GM21737 (cell line): Measurements from ENCODE around the gene ARFRP1.
"Not testable (repeated sequence)": the region's sequence is repeated elsewhere in the genome, so short reads cannot be mapped to it uniquely, and the experiment has no call there.

Experiments used
- ATAC-seq: cut with Tn5 transposase; IDR thresholded peaks from one replicate; pipeline ENCODE4 v1.9.1; 2021; ENCODE audit warnings: mild to moderate bottlenecking, moderate library complexity; ENCODE audit not compliant: unreplicated experiment

Gene ARFRP1

DNA sequence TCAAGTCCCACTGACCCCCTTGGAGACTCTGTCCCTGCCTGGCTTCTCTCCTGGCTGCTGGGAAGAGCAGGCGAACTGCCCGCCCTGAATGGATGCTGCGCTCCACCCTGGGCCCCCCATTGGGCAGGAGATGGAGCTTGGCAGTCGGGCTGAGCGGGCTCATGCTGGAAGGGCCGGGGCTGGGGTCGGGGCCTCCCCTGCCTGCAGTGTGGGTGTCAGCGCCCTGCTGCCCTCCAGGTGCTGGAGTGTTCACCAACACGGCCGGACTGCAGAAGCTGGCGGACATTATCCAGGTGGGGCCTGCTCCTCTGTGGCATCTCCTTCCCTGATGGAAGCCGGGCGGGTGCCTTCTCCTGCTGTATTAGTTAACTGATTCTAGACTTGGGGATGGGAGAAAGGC, 27.3 kb downstream of the ARFRP1 start:
- no peak for ATAC-seq

DNA sequence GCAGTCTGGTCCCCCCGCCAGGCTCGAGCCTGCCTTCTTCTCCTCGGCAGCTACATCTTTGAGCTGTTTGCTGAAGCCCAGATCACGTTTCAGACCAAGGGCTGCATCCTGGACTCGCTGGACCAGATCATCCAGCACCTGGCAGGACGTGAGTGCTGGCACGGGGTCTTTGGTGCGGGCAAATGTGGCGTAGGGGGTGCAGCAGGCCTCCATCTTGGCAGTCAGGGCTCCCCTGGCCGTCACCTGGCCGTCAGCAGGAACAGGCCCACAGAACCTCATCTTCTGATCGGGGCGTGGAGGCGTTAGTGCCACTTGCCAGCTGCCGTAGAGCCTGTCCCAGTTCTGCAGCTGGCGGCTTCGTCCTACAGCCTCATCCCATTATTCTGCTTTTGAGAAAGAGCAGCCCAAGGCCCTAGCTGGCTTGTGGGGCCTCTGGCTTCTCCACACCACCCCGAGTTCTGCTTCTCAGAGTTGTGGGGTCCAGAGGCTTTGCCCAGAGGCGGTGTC, 27.9 kb downstream of the ARFRP1 start:
- no peak for ATAC-seq

DNA sequence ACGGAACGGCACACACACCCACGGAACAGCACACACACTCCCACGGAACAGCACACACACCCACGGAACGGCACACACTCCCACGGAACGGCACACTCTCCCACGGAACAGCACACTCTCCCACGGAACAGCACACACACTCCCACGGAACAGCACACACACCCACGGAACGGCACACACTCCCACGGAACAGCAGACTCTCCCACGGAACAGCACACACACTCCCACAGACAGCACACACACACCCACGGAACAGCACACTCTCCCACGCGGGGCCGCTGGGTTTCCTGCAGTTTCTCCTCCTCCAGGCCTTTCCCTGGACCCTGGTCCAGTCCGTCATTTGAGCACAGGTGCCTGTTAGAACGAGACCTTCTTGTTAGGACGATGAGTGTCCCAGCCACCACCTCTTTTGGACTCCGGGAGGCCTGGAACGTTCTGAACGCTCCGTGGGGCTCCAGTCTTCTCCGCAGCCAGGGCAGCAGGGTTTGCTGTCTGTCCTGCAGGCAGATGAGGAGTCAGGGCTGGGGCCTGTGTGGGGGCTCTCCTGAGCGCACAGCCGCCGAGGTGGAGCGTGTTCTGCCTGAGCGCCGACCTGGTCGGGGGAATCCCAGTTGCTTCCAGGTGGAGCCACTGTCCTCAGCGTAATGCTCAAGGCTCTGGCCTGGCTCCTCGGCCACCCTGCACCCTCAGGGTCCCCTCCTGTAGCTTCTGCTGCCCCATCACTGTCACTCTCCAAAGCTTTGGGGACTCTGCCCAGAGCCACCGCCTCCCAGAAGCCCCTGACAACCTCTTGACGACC, 28.9 kb downstream of the ARFRP1 start:
- ATAC-seq, result no peak

DNA sequence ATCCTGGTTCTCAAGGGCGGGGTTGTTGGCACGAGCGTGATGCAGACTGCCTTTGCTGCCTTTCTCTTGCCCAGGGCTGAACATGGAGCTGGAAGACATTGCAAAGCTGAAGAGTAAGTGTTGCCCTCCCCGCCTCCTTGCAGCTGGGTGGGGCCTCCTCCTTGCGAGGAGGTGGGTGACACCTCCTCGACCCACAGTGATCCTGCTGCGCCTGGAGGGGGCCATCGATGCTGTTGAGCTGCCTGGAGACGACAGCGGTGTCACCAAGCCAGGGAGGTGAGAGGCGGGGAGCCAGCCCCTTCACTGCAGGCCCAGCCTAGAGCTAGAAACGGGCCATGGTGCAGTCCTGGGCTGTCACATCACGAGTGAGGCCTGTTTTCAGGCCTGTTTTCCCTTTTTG, 29.7 kb downstream of the ARFRP1 start:
- no peak for ATAC-seq

DNA sequence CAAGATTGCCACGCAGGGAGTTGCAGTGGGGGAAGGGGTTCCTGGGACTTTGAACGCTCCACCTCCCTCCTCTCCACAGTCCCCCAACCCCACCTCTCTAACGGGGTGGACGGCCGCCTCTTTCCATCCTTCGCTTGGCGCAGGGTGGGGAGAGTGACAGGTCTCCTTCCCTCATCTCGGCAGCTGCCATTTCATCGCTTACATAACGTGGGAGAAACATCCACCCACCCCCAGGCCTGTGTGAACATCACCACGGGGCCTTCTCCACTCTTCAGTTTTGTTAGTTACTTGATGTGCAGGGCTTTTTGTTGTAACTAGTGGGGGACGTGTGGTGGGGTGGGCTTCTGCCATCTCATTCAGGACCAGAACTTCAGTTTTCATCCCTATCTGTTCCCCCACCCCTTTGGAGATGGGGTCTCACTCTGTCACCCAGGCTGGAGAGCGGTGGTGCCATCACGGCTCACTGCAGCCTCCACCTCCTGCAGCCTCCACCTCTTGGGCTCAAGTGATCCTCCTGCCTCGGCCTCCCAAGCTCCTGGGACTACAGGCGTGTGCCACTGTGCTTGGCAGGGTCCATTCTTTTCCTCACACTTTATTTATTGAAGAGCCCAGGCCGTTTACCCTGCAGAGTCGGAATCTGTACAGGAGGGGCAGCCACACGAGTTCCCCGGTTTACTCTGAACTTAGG, 32.0 kb downstream of the ARFRP1 start:
- no peak for ATAC-seq

DNA sequence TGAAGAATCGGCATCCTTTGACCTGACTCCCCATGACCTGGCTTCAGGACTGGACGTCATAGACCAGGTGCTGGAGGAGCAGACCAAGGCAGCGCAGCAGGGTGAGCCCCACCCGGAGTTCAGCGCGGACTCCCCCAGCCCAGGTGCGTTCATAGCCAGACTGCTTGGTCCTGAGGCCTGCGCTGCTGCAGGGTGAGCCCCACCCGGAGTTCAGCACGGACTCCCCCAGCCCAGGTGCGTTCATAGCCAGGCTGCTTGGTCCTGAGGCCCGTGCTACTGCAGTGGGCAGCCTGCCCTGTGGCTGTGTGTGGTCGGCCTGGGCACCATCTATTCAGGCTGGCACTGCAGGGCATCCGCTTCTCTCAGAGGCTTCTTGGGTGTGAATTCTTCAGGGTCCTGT, 33.8 kb downstream of the ARFRP1 start:
- ATAC-seq, result no peak

DNA sequence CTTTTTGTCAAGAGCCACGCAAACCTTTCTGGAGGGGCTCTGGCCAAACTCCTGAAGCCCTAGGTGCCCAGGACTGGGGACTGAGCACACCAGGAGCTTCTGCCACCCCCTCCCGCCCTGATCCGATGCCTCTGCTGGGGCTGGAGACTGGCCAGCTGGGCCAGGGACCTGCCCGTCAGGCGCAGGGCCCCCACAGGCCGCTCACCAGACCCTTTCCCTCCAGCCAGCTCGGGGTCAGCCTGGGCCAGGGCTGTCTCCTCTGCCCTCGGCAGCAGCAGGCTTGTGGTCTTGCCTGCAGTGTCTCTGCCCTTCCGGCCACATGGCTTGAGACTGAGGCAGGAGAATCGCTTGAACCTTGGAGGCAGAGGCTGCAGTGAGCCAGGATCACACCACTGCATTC, 35.1 kb downstream of the ARFRP1 start:
- no peak for ATAC-seq

DNA sequence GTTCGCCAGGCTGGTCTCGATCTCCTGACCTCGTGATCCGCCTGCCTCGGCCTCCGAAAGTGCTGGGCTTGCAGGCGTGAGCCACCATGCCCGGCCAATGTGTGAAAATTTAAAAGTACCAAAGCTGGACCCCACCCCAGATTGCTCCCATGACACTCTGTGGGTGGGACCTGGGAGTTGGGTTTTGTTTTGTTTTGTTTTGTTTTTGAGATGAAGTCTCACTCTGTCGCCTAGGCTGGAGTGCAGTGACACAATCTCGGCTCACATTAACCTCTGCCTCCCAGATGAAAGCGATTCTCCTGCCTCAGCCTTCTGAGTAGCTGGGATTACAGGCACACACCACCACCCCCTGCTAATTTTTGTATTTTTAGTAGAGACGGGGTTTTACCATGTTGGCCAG, 36.1 kb downstream of the ARFRP1 start:
- not testable (repeated sequence) for ATAC-seq

DNA sequence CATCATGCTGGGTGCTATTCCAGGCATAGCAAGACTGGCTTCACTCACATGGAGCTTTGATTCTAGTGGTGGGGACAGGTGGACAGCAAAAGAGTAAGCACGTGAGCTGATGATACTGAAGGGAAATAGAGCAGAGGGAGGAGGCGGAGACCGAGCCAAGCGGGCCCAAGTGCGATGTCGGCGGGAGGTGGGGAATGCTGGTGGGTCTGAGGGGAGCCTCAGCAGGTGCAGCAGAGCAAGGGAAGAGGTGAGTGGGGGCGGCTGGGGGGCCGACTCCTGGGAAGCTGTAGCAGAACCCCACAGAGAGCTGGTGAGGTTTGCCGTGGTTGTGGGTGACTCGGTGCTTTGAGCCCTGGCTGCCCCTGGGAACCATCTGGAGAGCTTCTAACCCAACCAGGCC, 39.4 kb downstream of the ARFRP1 start:
- no peak for ATAC-seq

DNA sequence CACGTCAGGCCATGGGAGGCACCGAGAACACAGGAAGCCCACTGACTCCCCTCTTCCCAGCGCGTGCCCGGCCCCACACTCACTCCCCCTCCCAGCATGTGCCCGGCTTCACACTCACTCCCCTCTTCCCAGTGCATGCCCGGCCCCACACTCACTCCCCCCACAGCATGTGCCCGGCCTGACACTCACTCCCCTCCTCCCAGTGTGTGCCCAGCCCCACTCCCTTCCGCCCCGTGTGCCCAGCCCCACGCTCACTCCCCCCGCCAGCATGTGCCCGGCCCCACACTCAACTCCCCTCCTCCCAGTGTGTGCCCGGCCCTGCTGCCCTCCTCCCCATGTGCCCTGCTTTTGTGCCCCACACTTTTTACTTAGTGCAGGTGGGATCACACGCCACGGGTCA, 39.9 kb downstream of the ARFRP1 start:
- no peak for ATAC-seq

DNA sequence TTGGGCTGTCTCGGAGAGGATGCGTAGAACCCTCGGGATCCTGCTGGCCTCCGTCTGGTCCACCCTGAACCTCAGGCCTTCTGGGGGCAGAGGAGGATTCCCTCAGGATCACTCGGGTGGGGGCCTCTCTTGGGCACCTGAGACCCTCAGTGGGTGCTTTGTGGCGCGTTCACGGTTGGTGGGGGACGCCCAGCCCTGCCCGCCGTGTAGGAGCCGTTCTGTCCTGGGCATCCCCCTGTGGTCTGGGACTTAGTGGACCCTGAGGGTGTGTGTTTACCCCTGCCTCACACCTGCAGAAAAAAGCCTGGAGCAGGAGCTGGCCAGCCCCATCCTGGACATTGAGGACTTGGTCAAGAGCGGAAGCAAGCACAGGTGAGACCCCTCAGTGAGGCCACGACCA, 42.1 kb downstream of the ARFRP1 start:
- no peak for ATAC-seq

DNA sequence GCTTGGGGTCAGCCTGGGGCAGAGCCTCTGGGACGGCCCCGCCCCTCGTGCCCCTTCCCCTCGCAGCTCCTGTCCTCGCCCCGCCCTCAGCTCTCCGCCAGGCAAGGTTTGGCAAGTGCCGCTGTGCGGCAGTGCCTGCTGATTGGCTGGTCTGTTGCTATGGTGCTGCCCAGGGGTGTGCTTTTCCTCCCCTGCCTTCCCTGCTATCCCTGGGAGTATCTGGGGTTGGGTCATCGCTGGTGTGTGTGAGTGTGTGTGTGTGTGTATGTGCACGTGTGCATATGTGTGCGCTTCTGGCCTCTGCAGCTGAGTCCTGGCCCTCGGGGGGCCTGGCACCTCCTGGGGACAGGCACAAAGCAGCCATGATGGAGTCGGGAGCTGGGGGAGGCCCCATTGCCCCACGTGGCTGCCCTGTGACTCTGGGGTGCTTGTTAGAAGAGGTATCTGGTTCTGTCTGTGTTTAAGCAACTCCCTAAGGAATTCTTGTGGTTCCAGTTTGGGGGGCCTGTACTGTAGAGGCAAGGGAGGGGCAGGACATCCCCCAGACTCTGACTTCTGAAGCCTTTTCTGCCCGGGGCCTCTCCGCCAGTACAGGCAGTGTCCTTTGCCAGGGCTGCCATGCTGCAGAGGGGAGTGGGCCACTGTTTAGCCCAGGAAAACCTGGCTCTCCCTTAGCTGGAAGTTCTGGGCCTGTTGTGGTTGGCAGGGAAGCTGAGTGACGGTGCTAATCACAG, 42.7 kb downstream of the ARFRP1 start:
- ATAC-seq, result no peak

DNA sequence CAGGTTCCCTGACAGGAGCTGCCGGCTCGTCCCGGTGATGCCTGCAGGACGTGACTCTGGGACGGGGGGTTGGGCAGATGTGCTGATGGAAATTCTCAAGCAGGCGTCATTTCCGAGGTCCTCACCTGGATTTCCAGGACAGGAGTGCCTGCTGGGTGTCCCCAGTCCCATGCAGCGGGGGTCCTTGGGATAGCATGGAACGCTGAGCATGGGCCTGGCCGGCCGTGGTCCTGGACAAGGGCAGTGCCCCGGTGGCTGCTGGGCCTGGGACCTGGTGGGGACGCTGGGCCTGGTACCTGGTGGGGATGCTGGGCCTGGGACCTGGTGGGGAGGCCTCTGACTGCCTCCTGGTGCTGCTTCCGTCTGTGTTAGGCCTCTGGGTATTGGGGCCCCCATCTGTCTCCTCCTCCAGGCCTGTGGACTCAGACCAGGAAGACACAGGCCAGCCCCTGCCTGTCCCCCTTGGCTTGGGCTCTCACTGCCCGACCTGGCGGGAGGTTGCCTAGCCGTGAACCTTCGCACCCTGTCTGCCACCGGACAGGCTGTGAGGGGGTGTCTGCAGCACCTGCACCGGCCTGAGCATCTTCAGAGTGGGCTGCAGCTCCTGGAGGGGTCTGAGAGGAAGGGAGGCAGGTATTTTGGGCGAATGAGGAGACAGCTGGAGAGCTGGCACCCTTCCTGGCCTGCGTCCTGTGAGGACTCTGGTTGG, 43.5 kb downstream of the ARFRP1 start:
- ATAC-seq, result no peak

DNA sequence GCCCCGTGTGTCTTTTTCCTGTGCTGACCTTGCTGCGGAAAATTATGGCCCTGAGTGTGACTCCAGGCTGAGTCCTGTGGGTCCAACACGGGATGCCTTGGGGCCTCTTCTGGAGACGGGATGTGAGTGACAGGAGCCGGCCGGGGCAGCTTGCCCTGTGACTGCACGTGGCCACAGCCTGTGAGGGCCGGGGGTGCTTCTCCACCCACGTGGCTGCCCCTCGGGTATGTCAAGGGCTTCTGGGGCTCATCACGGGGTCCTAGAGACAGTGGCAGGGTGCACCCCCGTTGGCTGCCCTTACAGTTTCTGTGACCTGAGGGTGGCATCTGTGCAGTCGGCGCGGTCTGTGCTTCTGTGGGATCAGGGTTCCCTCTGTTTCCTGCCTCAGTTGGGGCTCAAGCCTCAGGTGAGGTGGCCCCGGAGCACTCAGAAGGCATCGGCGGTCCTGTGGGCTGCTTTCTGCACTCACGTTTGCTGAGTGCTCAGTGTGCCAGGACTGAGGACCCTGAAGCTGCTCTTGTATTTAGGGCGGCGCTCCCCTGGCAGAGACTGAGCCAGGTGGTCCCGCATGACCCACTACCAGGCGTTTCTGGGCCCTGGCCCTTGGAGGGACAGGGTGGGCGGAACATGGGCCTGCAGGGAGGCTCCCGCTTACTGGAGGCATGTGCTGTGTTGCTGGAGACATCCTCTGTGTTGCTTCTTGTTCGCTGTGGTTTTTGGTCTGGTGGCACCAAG, 44.3 kb downstream of the ARFRP1 start:
- no peak for ATAC-seq

DNA sequence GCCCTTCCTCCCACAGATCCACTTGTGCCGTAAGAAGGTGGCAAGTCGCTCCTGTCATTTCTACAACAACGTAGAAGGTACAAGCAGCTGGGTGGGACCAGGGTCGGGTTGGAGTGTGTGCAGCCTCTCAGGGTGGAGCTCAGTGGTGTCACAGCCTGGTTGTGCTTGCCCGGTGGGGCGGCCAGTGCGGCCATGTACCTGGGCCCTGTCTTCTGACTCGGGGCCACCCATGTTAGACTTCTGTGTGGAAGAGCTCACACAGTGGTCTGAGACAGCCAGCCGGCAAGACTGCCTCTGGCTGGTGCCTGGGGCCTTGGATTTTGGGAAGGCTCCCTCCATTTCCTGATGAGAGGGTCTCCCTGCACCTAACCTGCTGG, 45.0 kb downstream of the ARFRP1 start:
- ATAC-seq, result no peak

DNA sequence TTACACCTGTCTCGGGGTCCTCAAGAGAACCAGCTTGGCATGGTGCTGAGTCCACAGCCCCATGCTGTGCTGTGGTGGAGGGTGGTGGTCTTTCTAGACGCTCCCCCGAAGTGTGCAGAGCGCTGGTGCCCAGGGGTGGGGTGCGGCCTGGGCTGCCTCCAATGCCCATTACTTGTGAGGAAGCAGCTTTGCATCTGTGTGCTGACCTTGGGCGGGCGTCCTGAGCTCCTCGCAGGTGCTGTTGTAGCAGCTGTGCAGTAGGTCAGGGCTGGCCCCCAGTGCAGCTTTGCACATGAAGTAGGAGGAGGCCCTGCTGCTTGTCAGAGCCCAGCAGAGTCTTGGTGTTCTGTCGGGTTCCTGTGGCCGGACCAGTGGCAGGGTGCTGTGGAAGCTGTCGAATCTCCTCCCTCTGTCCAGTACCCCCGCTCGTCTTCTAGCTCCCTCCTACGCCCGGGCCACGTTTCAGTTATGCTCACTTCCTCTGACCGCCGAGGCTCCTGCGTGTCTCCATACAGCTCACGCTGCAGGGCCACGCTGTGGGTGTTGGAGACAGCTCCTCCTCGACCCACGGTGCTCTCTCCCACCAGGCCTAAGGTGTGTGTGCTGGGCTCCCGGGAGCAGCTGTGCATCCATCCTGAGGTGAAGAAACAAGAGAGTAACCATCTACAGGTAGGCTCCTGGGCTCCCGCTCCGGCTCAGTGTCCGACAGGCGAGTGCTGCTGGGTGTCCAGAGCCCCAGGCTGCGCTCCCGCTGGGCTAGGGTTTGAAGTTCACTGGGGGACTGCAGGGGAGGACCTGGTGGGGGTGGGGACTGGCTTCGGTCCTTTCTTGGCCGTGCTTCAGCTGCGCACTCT, 45.6 kb downstream of the ARFRP1 start:
- ATAC-seq, result no peak

DNA sequence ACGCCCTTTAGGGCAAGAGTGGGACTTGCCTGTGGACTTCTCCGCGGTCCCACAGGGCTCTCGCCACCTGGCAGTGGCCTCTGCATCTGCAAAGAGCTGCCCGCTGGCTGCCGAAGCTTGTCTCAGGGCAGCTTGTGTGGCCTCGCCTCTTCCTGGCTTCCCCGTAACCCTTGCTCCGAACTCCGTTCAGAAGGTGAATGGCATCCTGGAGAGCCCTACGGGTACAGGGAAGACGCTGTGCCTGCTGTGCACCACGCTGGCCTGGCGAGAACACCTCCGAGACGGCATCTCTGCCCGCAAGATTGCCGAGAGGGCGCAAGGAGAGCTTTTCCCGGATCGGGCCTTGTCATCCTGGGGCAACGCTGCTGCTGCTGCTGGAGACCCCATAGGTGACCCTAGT, 46.7 kb downstream of the ARFRP1 start:
- ATAC-seq, result no peak

DNA sequence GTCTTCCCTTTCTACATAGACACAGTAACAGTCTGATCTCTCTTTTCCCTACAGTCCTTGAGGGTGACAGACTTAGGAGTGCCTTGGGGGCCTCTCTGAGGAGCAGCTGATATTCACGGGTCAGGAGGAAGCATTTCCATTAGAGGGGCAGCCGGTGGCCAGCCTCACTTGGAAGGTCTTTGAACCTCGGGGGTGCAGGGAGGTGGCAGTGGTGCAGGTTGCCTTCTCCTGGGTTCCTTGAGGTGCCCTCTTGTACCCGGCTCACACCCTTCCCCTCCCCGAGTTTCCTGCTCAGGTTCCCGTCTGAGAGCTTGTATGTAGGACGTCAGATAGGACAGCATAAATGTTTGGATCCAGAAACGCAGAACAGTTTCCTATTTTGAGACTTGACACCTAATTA, 47.2 kb downstream of the ARFRP1 start:
- no peak for ATAC-seq

DNA sequence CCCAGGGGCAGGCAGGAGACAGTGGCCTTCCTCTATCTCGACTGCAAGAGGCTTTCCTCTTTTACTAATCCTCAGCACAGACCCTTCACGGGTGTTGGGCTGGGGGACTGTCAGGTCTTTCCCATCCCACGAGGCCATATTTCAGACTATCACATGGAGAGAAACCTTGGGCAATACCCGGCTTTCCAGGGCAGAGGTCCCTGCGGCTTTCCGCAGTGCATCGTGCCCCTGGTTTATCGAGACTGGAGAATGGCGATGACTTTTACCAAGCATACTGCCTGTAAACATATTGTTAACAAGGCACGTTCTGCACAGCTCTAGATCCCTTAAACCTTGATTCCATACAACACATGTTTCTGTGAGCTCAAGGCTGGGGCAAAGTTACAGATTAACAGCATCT, 47.6 kb downstream of the ARFRP1 start:
- ATAC-seq, result not testable (repeated sequence)

DNA sequence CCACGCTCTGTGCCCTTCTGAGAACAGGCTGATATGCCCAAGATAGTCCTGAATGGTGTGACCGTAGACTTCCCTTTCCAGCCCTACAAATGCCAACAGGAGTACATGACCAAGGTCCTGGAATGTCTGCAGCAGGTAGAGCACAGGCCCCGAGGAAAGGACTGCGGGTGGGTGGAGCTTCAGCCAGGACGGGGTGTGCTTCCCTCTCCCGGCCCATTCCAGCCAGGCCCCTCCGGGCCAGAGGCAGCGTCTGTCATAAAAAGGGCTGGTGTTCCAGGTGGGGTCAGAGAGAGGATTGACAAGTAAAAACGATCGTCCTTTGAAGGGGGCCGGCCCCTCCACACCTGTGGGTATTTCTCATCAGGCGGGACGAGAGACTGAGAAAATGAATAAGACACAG, 48.4 kb downstream of the ARFRP1 start:
- ATAC-seq, result no peak
